ENCODE data around the gene RSKR. TPM values are rescaled to one million over a fixed set of nuclear protein-coding genes. Genes with fewer than 3 reads are reported as not detected.

Gene RSKR
- total and polyA plus RNA-seq, 9 of the 15 experiments (the other 6 are each of a cell fraction or from before 2014, with no cell fraction given): 1.4 to 42.3 (median 16.2) TPM

DNA sequence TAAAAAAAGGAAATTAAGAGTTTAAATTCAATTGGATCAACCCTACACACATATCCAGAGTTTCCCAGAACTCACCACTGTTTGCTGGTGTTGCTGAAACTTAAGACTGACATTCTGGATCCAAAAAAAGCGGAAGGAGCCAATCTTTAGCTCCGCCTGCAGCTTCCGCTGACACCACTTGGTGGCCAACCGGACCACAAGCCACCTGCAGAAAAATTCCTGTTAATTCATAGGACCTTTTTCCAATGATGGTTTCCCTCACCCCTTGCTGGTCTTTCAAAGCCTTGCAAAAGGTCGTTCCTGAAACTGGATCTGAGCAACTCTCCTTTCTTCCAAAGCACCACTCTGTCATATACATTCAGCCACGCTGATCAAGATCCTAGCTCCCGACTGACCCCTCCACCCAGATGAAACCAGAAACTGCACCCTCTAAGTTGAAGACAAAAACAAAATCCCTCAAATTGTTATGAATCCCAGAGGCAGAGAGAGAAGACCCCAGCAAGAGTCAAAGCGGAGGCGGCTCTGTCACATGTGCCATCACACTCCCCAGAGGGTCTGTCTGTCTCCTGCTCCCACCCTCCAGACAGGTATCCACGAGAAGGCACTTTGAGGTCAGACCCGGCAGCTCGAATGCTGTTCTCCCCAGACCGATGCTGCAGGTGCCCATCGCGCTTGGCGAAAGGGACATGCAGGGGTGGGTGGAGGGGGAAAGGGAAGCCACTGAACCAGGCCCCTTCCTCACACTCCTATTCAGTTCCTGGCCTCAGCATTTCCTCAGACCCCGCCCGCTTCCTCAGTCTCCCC is 30.2 kb upstream of the RSKR start (continued):
- TF ChIP-seq ERF (CRISPR knock-in tag; IDR thresholded peaks at IDR 0.05) (no peak), MCM2 (IDR thresholded peaks at IDR 0.05; ENCODE audit: low read depth) (no peak), CTBP1 (IDR thresholded peaks at IDR 0.05; ENCODE audit: borderline replicate concordance) (peak; percentile 16; the same call in 1 of the 2 replicates), TAF7 (tag; IDR thresholded peaks at IDR 0.05) (no peak), SP2 (IDR thresholded peaks at IDR 0.05; ENCODE audit: extremely low read depth, low read depth, low read length, poor library complexity, severe bottlenecking) (no peak), ELF4 (CRISPR knock-in tag; IDR thresholded peaks at IDR 0.05) (no peak), RAD21 (CRISPR knock-in tag; conservative IDR thresholded peaks at IDR 0.05 in 1 of 2, IDR thresholded peaks at IDR 0.05 in 1 of 2) (peak; percentile 16 to 58; a peak in 3 of 4 replicates), JUNB (CRISPR knock-in tag; conservative IDR thresholded peaks at IDR 0.05) (no peak)
- TF ChIP-seq, protein P1, sequence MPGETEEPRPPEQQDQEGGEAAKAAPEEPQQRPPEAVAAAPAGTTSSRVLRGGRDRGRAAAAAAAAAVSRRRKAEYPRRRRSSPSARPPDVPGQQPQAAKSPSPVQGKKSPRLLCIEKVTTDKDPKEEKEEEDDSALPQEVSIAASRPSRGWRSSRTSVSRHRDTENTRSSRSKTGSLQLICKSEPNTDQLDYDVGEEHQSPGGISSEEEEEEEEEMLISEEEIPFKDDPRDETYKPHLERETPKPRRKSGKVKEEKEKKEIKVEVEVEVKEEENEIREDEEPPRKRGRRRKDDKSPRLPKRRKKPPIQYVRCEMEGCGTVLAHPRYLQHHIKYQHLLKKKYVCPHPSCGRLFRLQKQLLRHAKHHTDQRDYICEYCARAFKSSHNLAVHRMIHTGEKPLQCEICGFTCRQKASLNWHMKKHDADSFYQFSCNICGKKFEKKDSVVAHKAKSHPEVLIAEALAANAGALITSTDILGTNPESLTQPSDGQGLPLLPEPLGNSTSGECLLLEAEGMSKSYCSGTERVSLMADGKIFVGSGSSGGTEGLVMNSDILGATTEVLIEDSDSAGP (CRISPR knock-in tag; IDR thresholded peaks at IDR 0.05): no peak
- TF ChIP-seq, protein P2, sequence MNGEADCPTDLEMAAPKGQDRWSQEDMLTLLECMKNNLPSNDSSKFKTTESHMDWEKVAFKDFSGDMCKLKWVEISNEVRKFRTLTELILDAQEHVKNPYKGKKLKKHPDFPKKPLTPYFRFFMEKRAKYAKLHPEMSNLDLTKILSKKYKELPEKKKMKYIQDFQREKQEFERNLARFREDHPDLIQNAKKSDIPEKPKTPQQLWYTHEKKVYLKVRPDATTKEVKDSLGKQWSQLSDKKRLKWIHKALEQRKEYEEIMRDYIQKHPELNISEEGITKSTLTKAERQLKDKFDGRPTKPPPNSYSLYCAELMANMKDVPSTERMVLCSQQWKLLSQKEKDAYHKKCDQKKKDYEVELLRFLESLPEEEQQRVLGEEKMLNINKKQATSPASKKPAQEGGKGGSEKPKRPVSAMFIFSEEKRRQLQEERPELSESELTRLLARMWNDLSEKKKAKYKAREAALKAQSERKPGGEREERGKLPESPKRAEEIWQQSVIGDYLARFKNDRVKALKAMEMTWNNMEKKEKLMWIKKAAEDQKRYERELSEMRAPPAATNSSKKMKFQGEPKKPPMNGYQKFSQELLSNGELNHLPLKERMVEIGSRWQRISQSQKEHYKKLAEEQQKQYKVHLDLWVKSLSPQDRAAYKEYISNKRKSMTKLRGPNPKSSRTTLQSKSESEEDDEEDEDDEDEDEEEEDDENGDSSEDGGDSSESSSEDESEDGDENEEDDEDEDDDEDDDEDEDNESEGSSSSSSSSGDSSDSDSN (IDR thresholded peaks at IDR 0.05; ENCODE audit: borderline replicate concordance in 1 of 2, low read depth in 2 of 2, low read length in 2 of 2): no peak
- TF ChIP-seq, protein P3, sequence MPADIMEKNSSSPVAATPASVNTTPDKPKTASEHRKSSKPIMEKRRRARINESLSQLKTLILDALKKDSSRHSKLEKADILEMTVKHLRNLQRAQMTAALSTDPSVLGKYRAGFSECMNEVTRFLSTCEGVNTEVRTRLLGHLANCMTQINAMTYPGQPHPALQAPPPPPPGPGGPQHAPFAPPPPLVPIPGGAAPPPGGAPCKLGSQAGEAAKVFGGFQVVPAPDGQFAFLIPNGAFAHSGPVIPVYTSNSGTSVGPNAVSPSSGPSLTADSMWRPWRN (IDR thresholded peaks at IDR 0.05; ENCODE audit: low read depth): no peak
- TF ChIP-seq, protein P4, sequence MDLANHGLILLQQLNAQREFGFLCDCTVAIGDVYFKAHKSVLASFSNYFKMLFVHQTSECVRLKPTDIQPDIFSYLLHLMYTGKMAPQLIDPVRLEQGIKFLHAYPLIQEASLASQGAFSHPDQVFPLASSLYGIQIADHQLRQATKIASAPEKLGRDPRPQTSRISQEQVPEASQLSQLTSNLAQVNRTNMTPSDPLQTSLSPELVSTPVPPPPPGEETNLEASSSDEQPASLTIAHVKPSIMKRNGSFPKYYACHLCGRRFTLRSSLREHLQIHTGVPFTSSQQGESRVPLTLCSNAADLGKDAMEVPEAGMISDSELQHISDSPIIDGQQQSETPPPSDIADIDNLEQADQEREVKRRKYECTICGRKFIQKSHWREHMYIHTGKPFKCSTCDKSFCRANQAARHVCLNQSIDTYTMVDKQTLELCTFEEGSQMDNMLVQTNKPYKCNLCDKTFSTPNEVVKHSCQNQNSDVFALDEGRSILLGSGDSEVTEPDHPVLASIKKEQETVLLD (IDR thresholded peaks at IDR 0.05): no peak
- TF ChIP-seq, protein P5, sequence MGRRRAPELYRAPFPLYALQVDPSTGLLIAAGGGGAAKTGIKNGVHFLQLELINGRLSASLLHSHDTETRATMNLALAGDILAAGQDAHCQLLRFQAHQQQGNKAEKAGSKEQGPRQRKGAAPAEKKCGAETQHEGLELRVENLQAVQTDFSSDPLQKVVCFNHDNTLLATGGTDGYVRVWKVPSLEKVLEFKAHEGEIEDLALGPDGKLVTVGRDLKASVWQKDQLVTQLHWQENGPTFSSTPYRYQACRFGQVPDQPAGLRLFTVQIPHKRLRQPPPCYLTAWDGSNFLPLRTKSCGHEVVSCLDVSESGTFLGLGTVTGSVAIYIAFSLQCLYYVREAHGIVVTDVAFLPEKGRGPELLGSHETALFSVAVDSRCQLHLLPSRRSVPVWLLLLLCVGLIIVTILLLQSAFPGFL (CRISPR knock-in tag; IDR thresholded peaks at IDR 0.05): peak; percentile 2; the same call in 1 of the 2 replicates
- TF ChIP-seq, protein P6, sequence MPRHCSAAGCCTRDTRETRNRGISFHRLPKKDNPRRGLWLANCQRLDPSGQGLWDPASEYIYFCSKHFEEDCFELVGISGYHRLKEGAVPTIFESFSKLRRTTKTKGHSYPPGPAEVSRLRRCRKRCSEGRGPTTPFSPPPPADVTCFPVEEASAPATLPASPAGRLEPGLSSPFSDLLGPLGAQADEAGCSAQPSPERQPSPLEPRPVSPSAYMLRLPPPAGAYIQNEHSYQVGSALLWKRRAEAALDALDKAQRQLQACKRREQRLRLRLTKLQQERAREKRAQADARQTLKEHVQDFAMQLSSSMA (CRISPR knock-in tag; IDR thresholded peaks at IDR 0.05): no peak
- TF ChIP-seq, protein P7, sequence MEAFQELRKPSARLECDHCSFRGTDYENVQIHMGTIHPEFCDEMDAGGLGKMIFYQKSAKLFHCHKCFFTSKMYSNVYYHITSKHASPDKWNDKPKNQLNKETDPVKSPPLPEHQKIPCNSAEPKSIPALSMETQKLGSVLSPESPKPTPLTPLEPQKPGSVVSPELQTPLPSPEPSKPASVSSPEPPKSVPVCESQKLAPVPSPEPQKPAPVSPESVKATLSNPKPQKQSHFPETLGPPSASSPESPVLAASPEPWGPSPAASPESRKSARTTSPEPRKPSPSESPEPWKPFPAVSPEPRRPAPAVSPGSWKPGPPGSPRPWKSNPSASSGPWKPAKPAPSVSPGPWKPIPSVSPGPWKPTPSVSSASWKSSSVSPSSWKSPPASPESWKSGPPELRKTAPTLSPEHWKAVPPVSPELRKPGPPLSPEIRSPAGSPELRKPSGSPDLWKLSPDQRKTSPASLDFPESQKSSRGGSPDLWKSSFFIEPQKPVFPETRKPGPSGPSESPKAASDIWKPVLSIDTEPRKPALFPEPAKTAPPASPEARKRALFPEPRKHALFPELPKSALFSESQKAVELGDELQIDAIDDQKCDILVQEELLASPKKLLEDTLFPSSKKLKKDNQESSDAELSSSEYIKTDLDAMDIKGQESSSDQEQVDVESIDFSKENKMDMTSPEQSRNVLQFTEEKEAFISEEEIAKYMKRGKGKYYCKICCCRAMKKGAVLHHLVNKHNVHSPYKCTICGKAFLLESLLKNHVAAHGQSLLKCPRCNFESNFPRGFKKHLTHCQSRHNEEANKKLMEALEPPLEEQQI (IDR thresholded peaks at IDR 0.05): no peak

Measured in K562 (cell line).